UCSD-AML1 (cell line): Measurements from ENCODE around the gene NCOA6.
A peak's percentile ranks its signal among the peaks of the same experiment; 100 is the strongest.
"Not testable (repeated sequence)": the region's sequence is repeated elsewhere in the genome, so short reads cannot be mapped to it uniquely, and the experiment has no call there.

Experiments used
- DNase-seq: peaks from one replicate; lab custom pipeline; 2025; ENCODE audit not compliant: unreplicated experiment; lab: John Stamatoyannopoulos, UW

The NCOA6 gene

DNA sequence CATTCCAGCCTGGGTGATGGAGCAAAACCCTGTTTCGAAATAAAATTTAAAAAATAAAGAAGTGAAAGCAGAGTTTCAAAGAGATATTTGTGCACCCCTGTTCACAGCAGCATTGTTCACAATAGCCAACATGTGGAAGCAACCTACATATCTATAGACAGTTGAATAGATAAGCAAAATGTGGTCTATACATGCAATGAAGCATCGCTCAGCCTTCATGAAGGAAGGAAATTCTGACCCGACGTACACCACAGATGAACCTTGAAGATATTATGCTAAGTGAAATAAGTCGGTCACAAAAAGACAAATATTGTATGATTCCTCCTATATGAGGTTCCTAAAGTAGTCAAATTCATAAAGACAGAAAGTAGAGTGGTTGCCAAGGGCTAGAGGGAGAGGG is 6.5 kb upstream of the NCOA6 start:
- DNase-seq, result no peak

- no peak for DNase-seq
Observed at GRCh38 chr20:34829191-34829590, 3.7 kb upstream of the NCOA6 start.

DNA sequence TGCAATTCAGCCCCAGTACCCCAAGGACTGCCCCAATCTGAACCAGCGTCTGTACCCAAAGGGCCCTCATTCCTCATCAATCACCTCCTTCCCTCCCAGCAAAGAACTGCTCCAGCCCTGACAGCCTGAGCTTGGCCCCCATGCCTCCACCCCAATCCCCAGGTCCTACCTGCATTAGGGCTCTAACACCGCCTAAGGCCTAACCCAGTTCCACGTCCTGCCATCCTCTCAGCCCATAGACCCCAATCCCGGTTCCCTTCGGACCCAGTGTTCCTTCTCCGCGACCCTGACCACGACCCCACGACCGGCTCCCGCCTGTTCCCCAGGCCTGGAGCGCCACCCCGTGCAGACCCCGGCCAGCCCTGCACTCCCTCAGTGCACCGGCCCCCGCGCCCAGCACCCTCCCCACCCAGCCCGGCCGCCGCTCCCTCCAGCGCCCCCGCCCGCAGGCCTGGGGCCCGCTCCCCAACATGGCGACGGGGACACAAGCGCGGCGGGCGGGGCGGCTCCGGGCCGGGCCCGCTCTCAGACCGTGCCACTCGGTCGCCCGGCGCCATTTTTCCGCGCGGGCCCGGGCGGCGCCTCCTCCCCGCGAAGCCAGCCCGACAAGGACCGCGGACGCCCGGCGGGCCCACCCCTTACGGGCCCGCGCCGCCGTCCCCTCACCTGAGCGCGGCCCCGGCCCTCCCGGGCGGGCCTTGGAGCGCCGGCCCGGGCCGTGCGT is 483 bp downstream of the NCOA6 start:
- peak; percentile 72 for DNase-seq

- peak; percentile 62 for DNase-seq
Observed at GRCh38 chr20:34824452-34824805, 1.0 kb downstream of the NCOA6 start.

GRCh38 chr20:34824026-34824425 is 1.4 kb downstream of the NCOA6 start:
- DNase-seq, result no peak

DNA sequence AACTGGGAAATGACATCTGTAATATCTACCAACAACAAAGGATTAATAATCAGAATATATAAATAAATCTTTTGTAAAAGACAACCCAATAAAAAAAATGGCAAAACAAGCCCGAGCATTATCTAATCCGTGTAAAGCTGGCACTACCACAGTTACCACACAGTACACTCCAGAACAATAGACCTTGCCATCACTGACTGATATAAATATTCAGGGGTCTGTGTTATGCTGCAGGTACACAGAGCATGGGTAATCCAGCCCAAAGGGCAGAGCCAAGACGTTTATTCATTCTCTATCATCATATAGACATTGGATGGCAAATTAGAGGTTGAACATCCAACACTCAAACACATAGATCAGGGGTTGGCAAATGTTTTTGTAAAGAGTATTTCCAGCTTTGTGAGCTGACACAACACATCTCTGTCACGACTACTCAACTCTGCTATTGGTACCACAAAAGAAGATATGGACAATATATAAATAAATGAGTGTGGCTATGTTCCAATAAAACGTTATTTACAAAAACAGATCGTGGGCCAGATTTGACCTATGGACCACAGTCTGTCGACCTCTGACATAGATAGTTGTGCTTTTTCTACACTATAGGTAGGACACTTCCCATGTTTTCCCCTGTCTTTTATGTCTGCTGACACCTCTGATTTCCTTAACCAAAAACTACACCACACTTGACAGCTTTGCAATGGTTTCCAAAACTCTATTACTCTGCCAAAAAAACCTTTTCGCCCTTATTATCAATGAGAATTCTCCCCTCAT is 4.5 kb downstream of the NCOA6 start:
- DNase-seq, result no peak

DNA sequence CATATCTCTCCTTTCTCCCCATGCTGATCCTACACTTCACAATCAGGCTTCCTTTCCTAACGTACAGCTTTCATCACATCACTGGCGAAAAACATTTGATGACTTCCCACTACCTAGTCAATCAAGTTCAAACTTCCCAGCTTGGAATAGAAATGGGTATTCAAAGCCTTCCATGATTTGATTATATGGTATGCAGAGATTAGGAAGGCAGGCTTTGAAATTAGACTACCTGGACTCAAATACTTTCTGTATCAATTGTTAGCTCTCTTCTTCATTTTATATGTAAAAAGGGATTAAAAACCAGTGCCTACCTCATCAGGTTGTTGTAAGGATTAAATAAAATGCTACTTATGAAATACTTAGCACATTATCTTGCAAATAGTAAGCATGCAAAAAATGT is 7.7 kb downstream of the NCOA6 start:
- no peak for DNase-seq

DNA sequence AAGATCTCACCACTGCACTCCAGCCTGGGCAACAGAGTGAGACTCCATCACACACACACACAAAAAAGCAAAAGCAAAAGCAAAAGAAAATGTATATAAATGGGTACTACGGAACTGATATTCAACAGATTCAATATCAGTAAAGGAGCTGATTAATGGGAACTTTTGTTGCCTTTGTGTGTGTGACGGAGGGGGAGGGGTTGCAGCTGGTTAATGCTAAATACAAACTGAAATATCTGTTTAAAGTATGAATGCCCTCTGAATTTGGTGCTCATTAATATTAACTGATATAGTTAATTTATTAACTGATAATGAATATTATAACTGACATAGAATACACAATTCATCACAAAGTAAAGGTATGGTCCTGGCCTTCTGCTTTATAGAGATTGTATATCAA is 8.4 kb downstream of the NCOA6 start:
- no peak for DNase-seq

DNA sequence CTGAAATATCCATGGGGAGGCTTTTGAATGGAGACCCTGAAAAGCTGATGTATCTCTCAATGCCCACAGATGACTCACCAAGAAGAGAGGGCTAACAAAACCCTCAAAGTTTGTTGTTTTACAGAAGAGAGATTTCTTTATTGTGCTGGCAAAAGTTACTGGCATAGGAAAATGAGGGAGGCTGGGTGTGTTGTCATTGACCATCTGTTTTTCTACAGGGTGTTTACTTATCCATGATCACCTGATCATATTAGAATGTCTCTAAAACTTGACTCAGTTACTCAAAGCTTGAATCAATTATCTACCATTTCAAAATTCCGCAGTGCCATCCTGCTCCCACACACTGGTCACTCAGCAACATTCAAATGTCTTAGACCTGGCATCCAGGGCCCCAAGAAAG is 9.8 kb downstream of the NCOA6 start:
- DNase-seq, result no peak

DNA sequence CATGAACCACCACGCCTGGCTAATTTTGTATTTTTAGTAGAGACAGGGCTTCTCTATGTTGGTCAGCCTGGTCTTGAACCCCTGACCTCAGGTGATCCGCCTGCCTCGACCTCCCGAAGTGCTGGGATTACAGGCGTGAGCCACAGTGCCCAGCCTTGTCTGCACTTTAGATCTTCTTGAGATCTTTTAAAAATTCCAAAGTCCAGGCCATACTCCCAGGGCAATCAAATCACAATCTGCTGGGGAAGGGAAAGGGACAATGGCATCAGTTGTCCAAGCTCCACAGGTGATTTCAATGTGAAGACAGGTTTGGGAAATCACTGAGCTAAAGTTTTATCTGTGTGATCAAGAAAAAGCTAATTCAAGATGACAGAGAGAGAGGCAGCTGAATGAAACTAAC is 16.9 kb downstream of the NCOA6 start:
- no peak for DNase-seq

- not testable (repeated sequence) for DNase-seq
Observed at GRCh38 chr20:34807944-34808465, 17.4 kb downstream of the NCOA6 start.

DNA sequence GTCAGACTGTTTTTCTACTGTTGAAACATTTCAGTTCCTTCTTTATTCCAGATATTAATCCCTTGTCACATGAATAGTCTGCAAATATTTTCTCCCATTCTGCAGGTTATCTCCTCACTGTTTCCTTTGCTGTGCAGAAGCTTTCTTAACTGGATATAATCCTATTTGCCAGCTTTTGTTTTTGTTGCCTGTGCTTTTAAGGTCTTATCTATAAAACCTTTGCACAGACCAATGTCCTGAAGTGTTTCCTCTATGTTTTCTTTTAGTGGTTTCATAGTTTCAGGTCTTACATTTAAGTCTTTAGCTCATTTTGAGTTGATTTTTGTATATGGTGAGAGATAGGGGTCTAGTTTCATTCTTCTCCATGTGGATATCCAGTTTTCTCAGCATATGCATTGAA is 19.2 kb downstream of the NCOA6 start:
- DNase-seq, result no peak

- no peak for DNase-seq
Observed at GRCh38 chr20:34798871-34799270, 26.6 kb downstream of the NCOA6 start.

DNA sequence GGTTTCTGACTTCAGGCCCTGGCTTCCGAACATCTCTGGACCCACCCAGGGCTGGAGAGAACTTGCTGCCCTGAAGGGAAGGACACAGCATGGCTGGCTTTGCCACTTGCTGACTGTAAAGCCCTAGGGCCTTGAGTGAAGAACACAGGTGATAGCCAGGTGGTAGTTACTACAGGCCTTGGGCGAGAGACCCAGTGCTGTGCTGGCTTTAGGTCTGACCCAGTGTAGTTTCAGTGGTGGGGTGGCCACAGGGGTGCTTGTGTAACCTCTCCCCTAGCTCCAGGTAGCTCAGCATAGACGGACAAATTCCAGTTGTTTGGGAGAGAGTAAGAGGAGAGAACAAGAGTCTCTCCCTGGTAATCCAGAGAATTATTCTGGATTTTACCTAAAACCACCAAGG is 27.1 kb downstream of the NCOA6 start:
- no peak for DNase-seq

DNA sequence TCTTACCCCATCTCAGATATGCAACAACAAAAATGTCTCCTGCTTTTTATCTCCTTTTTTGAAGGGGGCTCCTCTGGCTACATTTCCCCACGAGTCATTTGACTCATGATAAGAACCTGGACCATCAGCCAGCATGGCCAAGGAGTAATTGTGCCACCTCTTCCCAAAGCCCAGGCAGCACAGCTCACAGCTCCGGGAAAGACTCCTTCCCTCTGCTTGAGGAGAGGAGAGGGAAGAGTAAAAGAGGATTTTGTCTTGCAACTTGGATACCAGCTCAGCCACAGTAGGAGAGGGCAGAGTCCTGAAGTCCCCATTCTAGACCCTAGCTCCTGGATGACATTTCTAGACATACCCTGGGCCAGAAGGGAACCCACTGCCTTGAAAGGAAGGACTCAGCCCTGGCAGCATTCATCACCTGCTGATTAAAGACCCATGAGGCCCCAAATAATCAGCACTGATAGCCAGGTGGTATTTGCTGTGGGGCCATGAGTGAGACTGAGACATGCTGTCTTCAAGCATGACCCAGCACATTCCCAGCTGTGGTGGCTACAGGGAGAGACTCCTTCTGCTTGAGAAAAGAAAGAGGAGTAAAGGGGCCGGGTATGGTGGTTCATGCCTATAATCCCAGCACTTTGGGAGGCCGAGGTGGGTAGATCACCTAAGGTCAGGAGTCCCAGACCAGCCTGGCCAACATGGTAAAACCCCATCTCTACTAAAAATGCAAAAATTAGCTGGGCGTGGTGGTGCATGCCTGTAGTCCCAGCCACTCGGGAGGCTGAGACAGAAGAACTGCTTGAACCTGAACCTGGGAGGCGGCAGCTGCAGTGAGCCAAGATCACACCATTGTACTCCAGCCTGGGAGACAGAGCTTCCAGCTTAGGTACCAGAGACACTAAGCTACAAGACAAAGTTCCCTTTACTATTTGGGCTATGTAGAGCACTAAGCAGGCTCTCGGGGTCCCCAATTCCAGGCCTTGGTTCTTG is 28.1 kb downstream of the NCOA6 start:
- DNase-seq, result no peak

- DNase-seq, result no peak
Observed at GRCh38 chr20:34794006-34794585, 31.4 kb downstream of the NCOA6 start.

GRCh38 chr20:34792687-34793363 is 32.6 kb downstream of the NCOA6 start:
- DNase-seq, result no peak

GRCh38 chr20:34791289-34792020 is 34.0 kb downstream of the NCOA6 start:
- DNase-seq, result no peak

- DNase-seq, result no peak
Observed at GRCh38 chr20:34781220-34781619, 44.2 kb downstream of the NCOA6 start.

DNA sequence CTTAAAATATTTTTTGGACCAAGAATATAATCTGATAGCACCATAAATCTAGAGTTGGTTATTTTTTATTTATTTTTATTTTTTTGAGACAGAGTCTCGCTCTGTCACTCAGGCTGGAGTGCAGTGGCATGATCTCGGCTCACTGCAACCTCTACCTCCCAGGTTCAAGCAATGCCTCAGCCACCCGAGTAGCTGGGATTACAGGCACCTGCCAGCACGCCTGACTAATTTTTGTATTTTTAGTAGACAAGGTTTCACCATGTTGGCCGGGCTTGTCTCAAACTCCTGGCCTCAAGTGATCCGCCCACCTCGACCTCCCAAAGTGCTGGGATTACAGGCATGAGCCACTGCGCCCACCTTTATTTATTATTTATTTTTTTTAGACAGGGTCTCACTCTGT is 45.2 kb downstream of the NCOA6 start:
- not testable (repeated sequence) for DNase-seq
